HepG2 (cell line): Measurements from ENCODE around the gene PIP4K2B. TPM values are rescaled to one million over a fixed set of nuclear protein-coding genes. Genes with fewer than 3 reads are reported as not detected.

Source experiments
- ARID2 ChIP-seq: sonication (generic); formaldehyde crosslinking; IDR thresholded peaks from 2 replicates; pipeline ENCODE4 v1.8.1; 2022; ENCODE audit warnings: mild to moderate bottlenecking, missing genetic modification reagents, borderline replicate concordance
- CBX1 ChIP-seq: IDR thresholded peaks from one replicate; pipeline ENCODE4 v1.6.1; 2016; ENCODE audit warnings: antibody characterized with exemption, low read depth
- HIVEP1 ChIP-seq: sonication (generic); formaldehyde crosslinking; IDR thresholded peaks from 2 replicates; pipeline ENCODE4 v1.4.0; 2020; ENCODE audit warnings: mild to moderate bottlenecking, missing genetic modification reagents
- HNRNPL ChIP-seq: fragments of 200-400 bp; formaldehyde crosslinking; IDR thresholded peaks from 2 replicates; pipeline ENCODE4 v1.6.1; 2017; ENCODE audit warnings: mild to moderate bottlenecking, low read depth, low read length
- KDM5B ChIP-seq: sonication (generic); formaldehyde crosslinking; IDR thresholded peaks from 2 replicates; pipeline ENCODE4 v1.4.0; 2020; ENCODE audit warnings: missing genetic modification reagents, mild to moderate bottlenecking, borderline replicate concordance
- NR0B2 ChIP-seq: sonication (generic); formaldehyde crosslinking; IDR thresholded peaks from 2 replicates; pipeline ENCODE4 v1.4.0; 2020; ENCODE audit warnings: mild to moderate bottlenecking, missing genetic modification reagents
- NR3C1 ChIP-seq: sonication (generic); formaldehyde crosslinking; IDR thresholded peaks from 2 replicates; pipeline ENCODE4 v1.4.0; 2020; ENCODE audit warnings: missing genetic modification reagents
- ONECUT2 ChIP-seq: sonication (generic); formaldehyde crosslinking; IDR thresholded peaks from 2 replicates; pipeline ENCODE4 v1.4.0; 2020; ENCODE audit warnings: missing genetic modification reagents
- RFX5 ChIP-seq: IDR thresholded peaks from 2 replicates; pipeline ENCODE4 v1.6.1; 2011; ENCODE audit warnings: low read depth, low read length, improper control_type of control experiment
- SATB2 ChIP-seq: sonication (generic); formaldehyde crosslinking; IDR thresholded peaks from 2 replicates; pipeline ENCODE4 v1.5.0; 2020; ENCODE audit warnings: missing genetic modification reagents
- SRSF9 ChIP-seq: fragments of 200-400 bp; formaldehyde crosslinking; IDR thresholded peaks from 2 replicates; pipeline ENCODE4 v1.6.1; 2018; ENCODE audit warnings: borderline replicate concordance, mild to moderate bottlenecking, low read depth, low read length; ENCODE audit not compliant: insufficient read depth, poor library complexity, severe bottlenecking
- ZC3H13 ChIP-seq: sonication (generic); formaldehyde crosslinking; IDR thresholded peaks from 2 replicates; pipeline ENCODE4 v1.8.1; 2023; ENCODE audit warnings: mild to moderate bottlenecking, missing genetic modification reagents, moderate library complexity
- ZNF276 ChIP-seq: sonication (generic); formaldehyde crosslinking; IDR thresholded peaks from 2 replicates; pipeline ENCODE4 v1.4.0; 2020; ENCODE audit warnings: mild to moderate bottlenecking, low read depth, missing genetic modification reagents
- ZNF318 ChIP-seq: sonication (generic); formaldehyde crosslinking; IDR thresholded peaks from 2 replicates; pipeline ENCODE4 v1.4.0; 2020; ENCODE audit warnings: mild to moderate bottlenecking, missing genetic modification reagents
- ZNF333 ChIP-seq: sonication (generic); formaldehyde crosslinking; IDR thresholded peaks from 2 replicates; pipeline ENCODE4 v1.4.0; 2020; ENCODE audit warnings: mild to moderate bottlenecking, missing genetic modification reagents, borderline replicate concordance
- ZNF430 ChIP-seq: sonication (generic); formaldehyde crosslinking; IDR thresholded peaks from 2 replicates; pipeline ENCODE4 v1.9.0; 2021; ENCODE audit warnings: mild to moderate bottlenecking, missing genetic modification reagents
- ZNF589 ChIP-seq: sonication (generic); formaldehyde crosslinking; conservative IDR thresholded peaks from 2 replicates; pipeline ENCODE4 v1.8.0; 2022; ENCODE audit warnings: mild to moderate bottlenecking, moderate library complexity, missing genetic modification reagents
- ZNF605 ChIP-seq: sonication (generic); formaldehyde crosslinking; IDR thresholded peaks from 2 replicates; pipeline ENCODE4 v1.8.0; 2022; ENCODE audit warnings: mild to moderate bottlenecking, missing genetic modification reagents
- ZNF709 ChIP-seq: sonication (generic); formaldehyde crosslinking; IDR thresholded peaks from 2 replicates; pipeline ENCODE4 v1.5.0; 2020; ENCODE audit warnings: mild to moderate bottlenecking, missing genetic modification reagents
- polyA plus RNA-seq, 8 experiments: library from polyadenylated mRNA; depleted of rRNA in 3 of 8; stranded (reverse) in 7 of 8; unstranded in 1 of 8; fragments of >200 nt; fragmentation: Illumina TruSeq in 4 of 8; extraction: Trizol in 4 of 8; gene quantifications; 2 replicates each; pipeline versions ENCODE4 v1.2.1 to v1.2.3, GENCODE V29; 2011 to 2016; ENCODE audit warnings: low read depth in 4 of 8, missing spikeins in 1 of 8, mixed read lengths in 1 of 8; ENCODE audit not compliant: insufficient read depth in 1 of 8
- total RNA-seq, 5 experiments: library from RNA; depleted of rRNA; stranded (reverse); fragments of >200 nt; fragmentation: Illumina TruSeq; extraction: Trizol; gene quantifications; 2 replicates each; pipeline ENCODE4 v1.2.3, GENCODE V29; 2016; ENCODE audit warnings: low read depth in 1 of 5

The PIP4K2B gene
- total and polyA plus RNA-seq, 2 of the 13 experiments (the other 11 are each of a cell fraction or from before 2014, with no cell fraction given) = 20.4 to 54.0 TPM

GRCh38 chr17:38824899-38825761, 25.8 kb upstream of the PIP4K2B start, which contains the start of gene CWC25 (continued):
- peak; percentile 94 for TF ChIP-seq ZNF333 (CRISPR knock-in tag)
- TF ChIP-seq ZNF589 (CRISPR knock-in tag) = peak; percentile 71; the same call in 1 of the 2 replicates
- TF ChIP-seq ZNF430 (CRISPR knock-in tag) = peak; percentile 98; the same call in 1 of the 2 replicates
- no peak for TF ChIP-seq SRSF9
- TF ChIP-seq CBX1 = peak; percentile 88
- no peak for TF ChIP-seq SATB2 (CRISPR knock-in tag)
- TF ChIP-seq NR0B2 (CRISPR knock-in tag) = peak; percentile 95
- TF ChIP-seq ZNF318 (CRISPR knock-in tag) = no peak
- peak; percentile 96 for TF ChIP-seq KDM5B (CRISPR knock-in tag)
- no peak for TF ChIP-seq ONECUT2 (CRISPR knock-in tag)
- TF ChIP-seq ZNF276 (CRISPR knock-in tag) = peak; percentile 85; the same call in 1 of the 2 replicates
- peak; percentile 87 for TF ChIP-seq RFX5
- TF ChIP-seq ZNF605 (CRISPR knock-in tag) = peak; percentile 95
- no peak; the same call in 1 of the 2 replicates for TF ChIP-seq ZC3H13 (CRISPR knock-in tag)
- no peak for TF ChIP-seq ARID2 (CRISPR knock-in tag)
- no peak for TF ChIP-seq NR3C1
- peak; percentile 80; the same call in 1 of the 2 replicates for TF ChIP-seq HNRNPL
- TF ChIP-seq ZNF709 (CRISPR knock-in tag) = no peak; the same call in 1 of the 2 replicates
- peak; percentile 90 for TF ChIP-seq HIVEP1 (CRISPR knock-in tag)
